ENCODE measurements around the gene CHRNE. TPM values are rescaled to one million over a fixed set of nuclear protein-coding genes. Genes with fewer than 3 reads are reported as not detected.
A peak's percentile ranks its signal among the peaks of the same experiment; 100 is the strongest.

Gene CHRNE
- total RNA-seq, 2 experiments from 2014 or later: 0.27 to 0.32 TPM

DNA sequence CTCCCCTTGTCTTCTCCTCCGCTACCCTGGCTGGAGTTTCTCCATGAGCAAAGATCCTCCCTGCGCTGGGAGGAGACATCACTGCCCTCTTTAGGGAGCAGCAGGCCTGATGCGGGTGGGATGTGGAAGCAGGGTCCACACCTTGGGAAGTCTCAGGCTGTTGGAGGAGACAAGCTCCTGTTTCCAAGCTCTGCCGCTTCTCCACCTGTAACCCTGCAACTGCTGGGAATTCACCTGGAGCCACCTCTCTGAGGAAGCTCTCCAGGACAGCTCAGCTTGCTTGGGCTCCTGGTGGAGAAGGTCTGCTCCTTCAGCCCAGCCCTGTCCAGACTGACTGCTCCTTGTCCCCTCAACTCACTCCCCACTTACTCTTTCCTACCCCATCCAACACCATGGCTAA, 18.4 kb downstream of the CHRNE start:
- H3K4me1 ChIP-seq (ENCODE audit: insufficient read depth, low read length, poor library complexity, severe bottlenecking): peaks cover 6% of the 10 kb centered on the region
- no peaks in the 10 kb centered on the region for H4K20me1 ChIP-seq (ENCODE audit: insufficient read depth, low read length)
- ChIA-PET CTCF (ENCODE audit: unreplicated experiment) (no interaction called here), POLR2A (no interaction called here)
- DNase-seq (ENCODE audit: low spot score): no peak
- intact Hi-C loops (cut with micrococcal nuclease; ENCODE audit: unreplicated experiment): no loop called here
- TF ChIP-seq EZH2phosphoT487 (IDR thresholded peaks at IDR 0.05; ENCODE audit: borderline replicate concordance, low read depth, low read length): no peak
- TF ChIP-seq, protein P1, sequence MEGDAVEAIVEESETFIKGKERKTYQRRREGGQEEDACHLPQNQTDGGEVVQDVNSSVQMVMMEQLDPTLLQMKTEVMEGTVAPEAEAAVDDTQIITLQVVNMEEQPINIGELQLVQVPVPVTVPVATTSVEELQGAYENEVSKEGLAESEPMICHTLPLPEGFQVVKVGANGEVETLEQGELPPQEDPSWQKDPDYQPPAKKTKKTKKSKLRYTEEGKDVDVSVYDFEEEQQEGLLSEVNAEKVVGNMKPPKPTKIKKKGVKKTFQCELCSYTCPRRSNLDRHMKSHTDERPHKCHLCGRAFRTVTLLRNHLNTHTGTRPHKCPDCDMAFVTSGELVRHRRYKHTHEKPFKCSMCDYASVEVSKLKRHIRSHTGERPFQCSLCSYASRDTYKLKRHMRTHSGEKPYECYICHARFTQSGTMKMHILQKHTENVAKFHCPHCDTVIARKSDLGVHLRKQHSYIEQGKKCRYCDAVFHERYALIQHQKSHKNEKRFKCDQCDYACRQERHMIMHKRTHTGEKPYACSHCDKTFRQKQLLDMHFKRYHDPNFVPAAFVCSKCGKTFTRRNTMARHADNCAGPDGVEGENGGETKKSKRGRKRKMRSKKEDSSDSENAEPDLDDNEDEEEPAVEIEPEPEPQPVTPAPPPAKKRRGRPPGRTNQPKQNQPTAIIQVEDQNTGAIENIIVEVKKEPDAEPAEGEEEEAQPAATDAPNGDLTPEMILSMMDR (conservative IDR thresholded peaks at IDR 0.05; ENCODE audit: low read length): no peak
- no peak overlapping the region for H3K4me3 ChIP-seq (ENCODE audit: low read depth, low read length, poor library complexity, severe bottlenecking)
- no TSS peak for BruUV-seq (replicated peaks)
- no peaks in the 10 kb centered on the region for H3K9me3 ChIP-seq (ENCODE audit: low read length)
- H3K79me2 ChIP-seq (ENCODE audit: insufficient read depth, low read depth, low read length): no peaks in the 10 kb centered on the region
- peaks cover 52% of the 10 kb centered on the region for H3K36me3 ChIP-seq (ENCODE audit: insufficient read depth, low read length)
- H3K9me2 ChIP-seq (ENCODE audit: insufficient read depth, low read length): no peaks in the 10 kb centered on the region
- no peak overlapping the region for H2AFZ ChIP-seq (ENCODE audit: low read length)
- no peak overlapping the region for H3K4me2 ChIP-seq (ENCODE audit: low read length)
- no peak overlapping the region for H3K27ac ChIP-seq (ENCODE audit: low read depth, low read length, poor library complexity, severe bottlenecking)

DNA sequence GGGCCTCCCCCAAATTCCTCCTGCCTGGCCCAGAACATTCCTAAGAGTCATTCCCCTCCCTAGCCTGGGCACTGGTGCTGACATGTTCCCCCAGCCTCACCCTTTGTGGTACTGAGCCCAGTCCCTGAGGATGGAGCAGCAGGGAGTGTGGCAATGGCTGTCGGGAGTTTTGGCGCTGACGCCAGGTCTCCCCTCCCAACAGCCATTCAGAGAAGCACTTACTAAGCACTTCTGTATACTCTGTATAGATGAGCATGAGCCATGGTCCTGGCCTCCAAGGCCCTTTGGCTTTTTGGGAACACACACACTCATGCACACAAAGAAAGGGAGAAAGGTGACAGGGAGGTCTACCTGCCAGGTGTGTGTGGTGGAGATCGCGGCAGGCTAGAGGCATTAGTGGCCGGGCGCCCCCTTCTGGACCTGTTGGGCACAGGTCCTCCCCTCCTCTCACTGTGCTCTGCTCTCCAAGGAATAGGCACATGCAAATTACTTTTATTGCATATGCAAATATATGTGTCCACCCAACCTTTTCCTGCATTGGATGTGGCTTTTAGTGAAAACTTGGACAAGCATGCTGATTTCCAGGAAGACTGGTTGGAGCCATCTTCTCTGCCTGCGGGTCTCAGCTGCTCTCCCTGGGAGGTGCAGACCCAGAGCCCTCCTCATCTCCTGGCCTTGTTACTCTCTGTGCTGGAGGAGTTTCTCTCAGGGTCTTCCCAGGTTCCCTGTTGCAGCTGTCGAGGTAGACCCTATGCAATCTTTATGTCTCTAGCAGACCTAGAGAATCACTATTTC, 20.9 kb downstream of the CHRNE start:
- peak; percentile 65 for DNase-seq (ENCODE audit: low spot score)
- Histone ChIP-seq H3K9me3 (ENCODE audit: low read length) (no peaks in the 10 kb centered on the region), H3K36me3 (ENCODE audit: insufficient read depth, low read length) (peaks cover 42% of the 10 kb centered on the region), H3K27ac (ENCODE audit: low read depth, low read length, poor library complexity, severe bottlenecking) (no peak overlapping the region), H3K79me2 (ENCODE audit: insufficient read depth, low read depth, low read length) (no peaks in the 10 kb centered on the region), H3K4me1 (ENCODE audit: insufficient read depth, low read length, poor library complexity, severe bottlenecking) (peaks cover 6% of the 10 kb centered on the region), H3K4me2 (ENCODE audit: low read length) (no peak overlapping the region), H4K20me1 (ENCODE audit: insufficient read depth, low read length) (no peaks in the 10 kb centered on the region), H2AFZ (ENCODE audit: low read length) (no peak overlapping the region), H3K4me3 (ENCODE audit: low read depth, low read length, poor library complexity, severe bottlenecking) (no peak overlapping the region), H3K9me2 (ENCODE audit: insufficient read depth, low read length) (no peaks in the 10 kb centered on the region)
- no TSS peak for BruUV-seq (replicated peaks)
- POLR2A ChIA-PET: no interaction called here
- CTCF ChIA-PET (ENCODE audit: unreplicated experiment): no interaction called here
- intact Hi-C loops (cut with micrococcal nuclease; ENCODE audit: unreplicated experiment): no loop called here
- no peak for TF ChIP-seq EZH2phosphoT487 (IDR thresholded peaks at IDR 0.05; ENCODE audit: borderline replicate concordance, low read depth, low read length)
- TF ChIP-seq, protein P1 (conservative IDR thresholded peaks at IDR 0.05; ENCODE audit: low read length): peak; percentile 92

- POLR2A ChIA-PET: no interaction called here
- Histone ChIP-seq H3K36me3 (ENCODE audit: insufficient read depth, low read length) (peaks cover 30% of the 10 kb centered on the region), H3K9me2 (ENCODE audit: insufficient read depth, low read length) (no peaks in the 10 kb centered on the region), H3K27ac (ENCODE audit: low read depth, low read length, poor library complexity, severe bottlenecking) (no peak overlapping the region), H3K4me3 (ENCODE audit: low read depth, low read length, poor library complexity, severe bottlenecking) (no peak overlapping the region), H3K9me3 (ENCODE audit: low read length) (no peaks in the 10 kb centered on the region), H3K4me2 (ENCODE audit: low read length) (no peak overlapping the region), H4K20me1 (ENCODE audit: insufficient read depth, low read length) (no peaks in the 10 kb centered on the region), H3K79me2 (ENCODE audit: insufficient read depth, low read depth, low read length) (no peaks in the 10 kb centered on the region), H2AFZ (ENCODE audit: low read length) (no peak overlapping the region), H3K4me1 (ENCODE audit: insufficient read depth, low read length, poor library complexity, severe bottlenecking) (peaks cover 6% of the 10 kb centered on the region)
- intact Hi-C loops (cut with micrococcal nuclease; ENCODE audit: unreplicated experiment): no loop called here
- TF ChIP-seq, protein P1 (conservative IDR thresholded peaks at IDR 0.05; ENCODE audit: low read length): no peak
- no peak for TF ChIP-seq EZH2phosphoT487 (IDR thresholded peaks at IDR 0.05; ENCODE audit: borderline replicate concordance, low read depth, low read length)
- DNase-seq (ENCODE audit: low spot score): no peak
- BruUV-seq (replicated peaks): no TSS peak
- CTCF ChIA-PET (ENCODE audit: unreplicated experiment): interaction anchor here (0.6 kb wide), 2 partner anchors 24 to 43 kb away, joined by 3 read pairs; no protein-coding TSS in a partner anchor
Measured at GRCh38 chr17:4880857-4881256, 22.0 kb downstream of the CHRNE start.

Measured in OCI-LY7 (cell line).